Smooth muscle cell (in vitro differentiated cells): ENCODE measurements around the gene IL18R1. TPM values are rescaled to one million over a fixed set of nuclear protein-coding genes. Genes with fewer than 3 reads are reported as not detected.
A peak's percentile ranks its signal among the peaks of the same experiment; 100 is the strongest.

Experiments used
- DNase-seq: peaks from one replicate; lab custom pipeline; 2025; ENCODE audit not compliant: unreplicated experiment; lab: John Stamatoyannopoulos, UW
- H2AFZ ChIP-seq: fragments of 200-600 bp; sonication (generic); 2 replicates; pipeline ENCODE4 v1.6.0; 2016; ENCODE audit warnings: antibody characterized with exemption, low read depth, mild to moderate bottlenecking
- H3F3A ChIP-seq: fragments of 200-600 bp; sonication (generic); 2 replicates; pipeline ENCODE4 v1.6.0; 2017; ENCODE audit warnings: antibody characterized with exemption, low read depth
- H3K27ac ChIP-seq: fragments of 200-600 bp; sonication (generic); 2 replicates; pipeline ENCODE4 v1.5.1; 2016; ENCODE audit warnings: low read depth, mild to moderate bottlenecking
- H3K27me3 ChIP-seq: fragments of 200-600 bp; sonication (generic); 2 replicates; pipeline ENCODE4 v1.6.1; 2016; ENCODE audit warnings: low read depth, mild to moderate bottlenecking
- H3K36me3 ChIP-seq: fragments of 200-600 bp; sonication (generic); 2 replicates; pipeline ENCODE4 v1.5.1; 2016; ENCODE audit warnings: low read depth
- H3K4me1 ChIP-seq: fragments of 200-600 bp; sonication (generic); 2 replicates; pipeline ENCODE4 v1.5.1; 2016; ENCODE audit warnings: low read depth
- H3K4me2 ChIP-seq: fragments of 200-600 bp; sonication (generic); 2 replicates; pipeline ENCODE4 v1.6.0; 2016; ENCODE audit warnings: mild to moderate bottlenecking
- H3K4me3 ChIP-seq: fragments of 200-600 bp; sonication (generic); 2 replicates; pipeline ENCODE4 v1.5.1; 2016; ENCODE audit warnings: mild to moderate bottlenecking
- H3K79me2 ChIP-seq: fragments of 200-600 bp; sonication (generic); 2 replicates; pipeline ENCODE4 v1.6.0; 2016; ENCODE audit warnings: low read depth, mild to moderate bottlenecking
- H3K9ac ChIP-seq: fragments of 200-600 bp; sonication (generic); 2 replicates; pipeline ENCODE4 v1.6.0; 2016; ENCODE audit warnings: low read depth
- H3K9me3 ChIP-seq: fragments of 200-600 bp; sonication (generic); replicated peaks from 2 replicates; pipeline ENCODE4 v1.5.1; 2016; ENCODE audit warnings: low read depth
- H4K20me1 ChIP-seq: fragments of 200-600 bp; sonication (generic); 2 replicates; pipeline ENCODE4 v1.6.0; 2016; ENCODE audit warnings: low read depth
- WGBS: methylation state at CpG from one replicate; pipeline ENCODE4 v1.1.7; 2016; ENCODE audit warnings: low lambda C conversion rate; 5-methylcytosine and 5-hydroxymethylcytosine counted together
- polyA plus RNA-seq: library from polyadenylated mRNA; unstranded; fragments of >200 nt; fragmentation: Nextera tagmentation; extraction: Ambion mirVana; gene quantifications from 2 replicates; pipeline ENCODE4 v1.2.1, GENCODE V29; 2016
- total RNA-seq: library from RNA; depleted of rRNA; stranded (reverse); fragments of >200 nt; gene quantifications from 2 replicates; pipeline ENCODE4 v1.2.3, GENCODE V29; 2014
- TF ChIP-seq, protein P1 (sequence below): fragments of 200-600 bp; sonication (generic); IDR thresholded peaks from 2 replicates; pipeline ENCODE4 v1.5.1; 2017; ENCODE audit warnings: borderline replicate concordance, mild to moderate bottlenecking, antibody characterized with exemption; ENCODE audit not compliant: insufficient read depth, poor library complexity, severe bottlenecking

IL18R1 gene
- total and polyA plus RNA-seq, 2 experiments from 2014 or later: 2.2 to 2.5 TPM

DNA sequence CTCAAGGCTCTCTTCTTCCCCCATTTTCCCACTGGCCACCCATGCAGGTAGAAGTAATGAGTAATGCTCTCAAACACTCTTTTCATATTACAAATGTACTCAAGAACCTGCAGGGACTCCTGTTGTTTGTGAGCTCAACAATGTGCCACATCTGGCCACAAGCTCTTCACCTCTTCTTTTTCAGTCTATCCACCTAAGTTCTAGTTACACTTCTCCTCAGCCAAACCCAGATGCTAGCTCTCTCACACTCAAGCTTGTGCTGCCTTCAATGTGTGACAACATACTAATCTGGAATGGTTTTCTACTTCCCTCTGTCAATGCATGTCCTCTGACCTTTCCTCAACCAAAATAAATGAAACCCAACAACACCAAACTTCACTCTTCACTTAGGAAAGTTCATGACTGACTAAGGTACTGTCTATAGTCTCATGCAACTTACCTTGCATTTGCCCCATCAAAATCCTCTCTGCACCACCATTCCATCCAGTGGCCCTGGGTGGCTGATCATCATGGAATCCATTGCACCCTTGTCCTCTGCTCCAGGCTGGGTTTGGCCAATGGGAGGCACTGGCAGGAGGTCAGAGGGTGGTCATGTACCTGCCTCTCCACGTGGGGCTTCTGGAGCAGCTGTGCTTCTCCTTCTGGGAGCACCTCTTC, 5.3 kb upstream of the IL18R1 start:
- Histone ChIP-seq H3K27ac (no peak overlapping the region), H3K27me3 (no peaks in the 10 kb centered on the region), H3K4me3 (no peak overlapping the region), H3K36me3 (no peaks in the 10 kb centered on the region), H2AFZ (no peak overlapping the region), H3K4me1 (no peaks in the 10 kb centered on the region), H3K9me3 (no peaks in the 10 kb centered on the region), H4K20me1 (no peaks in the 10 kb centered on the region), H3K4me2 (no peak overlapping the region), H3K9ac (no peak overlapping the region), H3F3A (no peaks in the 10 kb centered on the region), H3K79me2 (no peaks in the 10 kb centered on the region)
- WGBS: 35% methylated on average over 1 of the region's 1 CpG
- no peak for DNase-seq
- TF ChIP-seq, protein P1, sequence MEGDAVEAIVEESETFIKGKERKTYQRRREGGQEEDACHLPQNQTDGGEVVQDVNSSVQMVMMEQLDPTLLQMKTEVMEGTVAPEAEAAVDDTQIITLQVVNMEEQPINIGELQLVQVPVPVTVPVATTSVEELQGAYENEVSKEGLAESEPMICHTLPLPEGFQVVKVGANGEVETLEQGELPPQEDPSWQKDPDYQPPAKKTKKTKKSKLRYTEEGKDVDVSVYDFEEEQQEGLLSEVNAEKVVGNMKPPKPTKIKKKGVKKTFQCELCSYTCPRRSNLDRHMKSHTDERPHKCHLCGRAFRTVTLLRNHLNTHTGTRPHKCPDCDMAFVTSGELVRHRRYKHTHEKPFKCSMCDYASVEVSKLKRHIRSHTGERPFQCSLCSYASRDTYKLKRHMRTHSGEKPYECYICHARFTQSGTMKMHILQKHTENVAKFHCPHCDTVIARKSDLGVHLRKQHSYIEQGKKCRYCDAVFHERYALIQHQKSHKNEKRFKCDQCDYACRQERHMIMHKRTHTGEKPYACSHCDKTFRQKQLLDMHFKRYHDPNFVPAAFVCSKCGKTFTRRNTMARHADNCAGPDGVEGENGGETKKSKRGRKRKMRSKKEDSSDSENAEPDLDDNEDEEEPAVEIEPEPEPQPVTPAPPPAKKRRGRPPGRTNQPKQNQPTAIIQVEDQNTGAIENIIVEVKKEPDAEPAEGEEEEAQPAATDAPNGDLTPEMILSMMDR: no peak

DNA sequence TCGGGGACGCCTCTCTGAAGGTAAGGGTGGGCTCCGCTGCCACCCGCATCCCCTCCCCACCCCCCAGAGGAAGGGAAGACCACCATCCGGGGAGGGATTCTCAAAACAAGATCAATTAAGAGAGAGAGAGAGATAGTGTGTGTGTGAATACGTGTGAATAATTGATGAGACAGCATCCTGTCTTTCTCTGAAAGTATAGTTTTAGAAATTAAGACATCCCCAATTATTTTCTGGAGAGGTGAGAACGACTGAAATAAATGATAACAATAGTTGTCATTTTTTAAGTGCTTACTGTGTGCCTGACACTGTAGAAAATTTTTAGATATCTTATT, 751 bp downstream of the IL18R1 start:
- no peaks in the 10 kb centered on the region for H3K9me3 ChIP-seq
- DNase-seq: no peak
- H3K4me2 ChIP-seq: peak overlapping the region; percentile 100
- H3K79me2 ChIP-seq: no peaks in the 10 kb centered on the region
- peak overlapping the region; percentile 97 for H2AFZ ChIP-seq
- no peaks in the 10 kb centered on the region for H3F3A ChIP-seq
- H3K4me1 ChIP-seq: no peaks in the 10 kb centered on the region
- TF ChIP-seq, protein P1: no peak
- no peaks in the 10 kb centered on the region for H3K27me3 ChIP-seq
- H3K36me3 ChIP-seq: no peaks in the 10 kb centered on the region
- H4K20me1 ChIP-seq: no peaks in the 10 kb centered on the region
- H3K9ac ChIP-seq: peak overlapping the region; percentile 77
- no peak overlapping the region for H3K27ac ChIP-seq
- WGBS: 16% methylated on average over 6 of the region's 7 CpGs
- peak overlapping the region; percentile 89 for H3K4me3 ChIP-seq

DNA sequence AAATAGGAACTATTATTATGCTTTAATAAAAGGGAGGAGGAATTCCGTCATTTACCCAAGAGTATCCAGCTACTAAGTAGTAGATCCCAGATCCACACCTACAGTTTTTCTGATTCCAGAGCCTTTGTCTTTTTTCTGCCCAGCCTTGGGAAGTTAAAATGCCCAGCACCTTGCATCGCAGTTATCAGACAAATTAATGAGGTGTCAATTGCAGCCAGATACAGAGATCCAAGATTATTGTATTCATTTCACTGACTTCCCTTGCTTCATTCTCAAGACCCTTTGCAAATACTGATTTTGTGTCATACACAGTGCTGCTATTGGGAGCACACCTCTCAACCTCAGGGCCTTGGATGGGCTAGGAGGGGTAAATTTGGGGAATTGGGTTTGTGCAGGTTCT, 1.1 kb downstream of the IL18R1 start:
- no peaks in the 10 kb centered on the region for H3F3A ChIP-seq
- H3K27me3 ChIP-seq: no peaks in the 10 kb centered on the region
- H3K27ac ChIP-seq: no peak overlapping the region
- DNase-seq: no peak
- TF ChIP-seq, protein P1: no peak
- no peaks in the 10 kb centered on the region for H3K4me1 ChIP-seq
- H3K4me2 ChIP-seq: peak overlapping the region; percentile 100
- peak overlapping the region; percentile 89 for H3K4me3 ChIP-seq
- no peak overlapping the region for H3K9ac ChIP-seq
- H3K9me3 ChIP-seq: no peaks in the 10 kb centered on the region
- H4K20me1 ChIP-seq: no peaks in the 10 kb centered on the region
- no peaks in the 10 kb centered on the region for H3K36me3 ChIP-seq
- no peak overlapping the region for H2AFZ ChIP-seq
- no peaks in the 10 kb centered on the region for H3K79me2 ChIP-seq
- 83% methylated on average over 2 of the region's 2 CpGs for WGBS

DNA sequence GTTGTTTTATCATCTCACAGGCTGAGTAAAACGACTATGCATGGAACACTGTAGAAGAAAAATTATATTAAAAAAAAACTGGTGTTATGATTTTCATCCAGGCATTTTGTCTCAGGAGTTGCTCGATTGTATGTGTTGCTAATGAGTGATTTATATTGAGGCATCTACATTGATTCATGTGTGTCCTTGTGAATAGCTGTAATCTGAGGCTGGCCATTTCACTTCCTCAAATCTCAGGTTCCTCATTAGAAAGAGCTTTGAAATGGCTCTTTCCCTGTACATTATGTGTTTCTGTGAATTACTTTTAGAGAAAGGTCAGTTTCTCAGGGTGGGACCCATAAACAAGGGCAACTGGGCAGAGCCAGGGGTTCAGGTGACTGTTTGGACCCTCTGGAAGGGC, 2.3 kb downstream of the IL18R1 start:
- H2AFZ ChIP-seq: no peak overlapping the region
- H4K20me1 ChIP-seq: no peaks in the 10 kb centered on the region
- H3K4me3 ChIP-seq: no peak overlapping the region
- H3K4me2 ChIP-seq: no peak overlapping the region
- H3K36me3 ChIP-seq: no peaks in the 10 kb centered on the region
- 88% methylated on average over 2 of the region's 2 CpGs for WGBS
- H3K79me2 ChIP-seq: no peaks in the 10 kb centered on the region
- H3K9ac ChIP-seq: no peak overlapping the region
- TF ChIP-seq, protein P1: no peak
- no peak for DNase-seq
- no peaks in the 10 kb centered on the region for H3F3A ChIP-seq
- no peaks in the 10 kb centered on the region for H3K27me3 ChIP-seq
- H3K4me1 ChIP-seq: no peaks in the 10 kb centered on the region
- no peaks in the 10 kb centered on the region for H3K9me3 ChIP-seq
- no peak overlapping the region for H3K27ac ChIP-seq
